MM.1S (cell line): Measurements from ENCODE around the gene LTB4R.
A peak's percentile ranks its signal among the peaks of the same experiment; 100 is the strongest.

Source experiments
- DNase-seq: peaks from one replicate; pipeline ENCODE4 v3.0.0-alpha.2; 2015
- H2AFZ ChIP-seq: fragments of 300-600 bp; sonication (generic); 2 replicates; pipeline ENCODE4 v1.6.0; 2016; ENCODE audit warnings: antibody characterized with exemption, low read length
- H3F3A ChIP-seq: fragments of 300-600 bp; sonication (generic); 2 replicates; pipeline ENCODE4 v1.6.1; 2016; ENCODE audit warnings: mild to moderate bottlenecking, antibody characterized with exemption, low read length, moderate library complexity, mixed read lengths; ENCODE audit not compliant: insufficient read depth
- H3K27ac ChIP-seq: fragments of 300-600 bp; sonication (generic); 2 replicates; pipeline ENCODE4 v1.5.1; 2016; ENCODE audit warnings: mild to moderate bottlenecking, low read length
- H3K27me3 ChIP-seq: fragments of 300-600 bp; sonication (generic); replicated peaks from 2 replicates; pipeline ENCODE4 v1.6.0; 2016; ENCODE audit warnings: low read length; ENCODE audit not compliant: insufficient read depth
- H3K36me3 ChIP-seq: fragments of 300-600 bp; sonication (generic); replicated peaks from 2 replicates; pipeline ENCODE4 v1.6.1; 2016; ENCODE audit warnings: mild to moderate bottlenecking, low read length, mixed read lengths; ENCODE audit not compliant: insufficient read depth
- H3K4me1 ChIP-seq: fragments of 300-600 bp; sonication (generic); 2 replicates; pipeline ENCODE4 v1.6.1; 2016; ENCODE audit warnings: low read length, mixed read lengths
- H3K4me2 ChIP-seq: fragments of 300-600 bp; sonication (generic); 2 replicates; pipeline ENCODE4 v1.6.0; 2016; ENCODE audit warnings: low read depth, low read length
- H3K4me3 ChIP-seq: fragments of 300-600 bp; sonication (generic); 2 replicates; pipeline ENCODE4 v1.5.1; 2016; ENCODE audit warnings: low read length, mixed read lengths
- H3K79me2 ChIP-seq: fragments of 300-600 bp; sonication (generic); 2 replicates; pipeline ENCODE4 v1.6.1; 2016; ENCODE audit warnings: mixed run types, low read length, mixed read lengths
- H3K9ac ChIP-seq: fragments of 300-600 bp; sonication (generic); 2 replicates; pipeline ENCODE4 v1.6.1; 2016; ENCODE audit warnings: low read length, mixed read lengths
- H3K9me2 ChIP-seq: fragments of 300-600 bp; sonication (generic); replicated peaks from 2 replicates; pipeline ENCODE4 v1.6.1; 2016; ENCODE audit warnings: mild to moderate bottlenecking, low read length, mixed read lengths; ENCODE audit not compliant: insufficient read depth
- H3K9me3 ChIP-seq: fragments of 300-600 bp; sonication (generic); replicated peaks from 2 replicates; pipeline ENCODE4 v1.6.1; 2016; ENCODE audit warnings: mild to moderate bottlenecking, low read length, mixed read lengths; ENCODE audit not compliant: insufficient read depth
- H4K20me1 ChIP-seq: fragments of 300-600 bp; sonication (generic); 2 replicates; pipeline ENCODE4 v1.6.1; 2016; ENCODE audit warnings: mild to moderate bottlenecking, low read length, moderate library complexity, mixed read lengths; ENCODE audit not compliant: insufficient read depth
- EZH2 ChIP-seq: fragments of 300-600 bp; sonication (generic); optimal IDR thresholded peaks from 2 replicates; pipeline ENCODE3; 2017; ENCODE audit warnings: low read depth, mild to moderate bottlenecking, antibody characterized with exemption, low read length, mixed read lengths
- EZH2phosphoT487 ChIP-seq: fragments of 300-600 bp; sonication (generic); IDR thresholded peaks from 2 replicates; pipeline ENCODE4 v1.6.1; 2018; ENCODE audit warnings: antibody characterized with exemption, low read length
- TF ChIP-seq, protein P1 (sequence below): fragments of 300-600 bp; sonication (generic); IDR thresholded peaks from 2 replicates; pipeline ENCODE4 v1.5.1; 2016; ENCODE audit warnings: antibody characterized with exemption, low read length, mixed read lengths

LTB4R gene

GRCh38 chr14:24312736-24313507 lies 1.6 kb downstream of the LTB4R start:
- TF ChIP-seq EZH2 (no peak), EZH2phosphoT487 (no peak)
- TF ChIP-seq, protein P1, sequence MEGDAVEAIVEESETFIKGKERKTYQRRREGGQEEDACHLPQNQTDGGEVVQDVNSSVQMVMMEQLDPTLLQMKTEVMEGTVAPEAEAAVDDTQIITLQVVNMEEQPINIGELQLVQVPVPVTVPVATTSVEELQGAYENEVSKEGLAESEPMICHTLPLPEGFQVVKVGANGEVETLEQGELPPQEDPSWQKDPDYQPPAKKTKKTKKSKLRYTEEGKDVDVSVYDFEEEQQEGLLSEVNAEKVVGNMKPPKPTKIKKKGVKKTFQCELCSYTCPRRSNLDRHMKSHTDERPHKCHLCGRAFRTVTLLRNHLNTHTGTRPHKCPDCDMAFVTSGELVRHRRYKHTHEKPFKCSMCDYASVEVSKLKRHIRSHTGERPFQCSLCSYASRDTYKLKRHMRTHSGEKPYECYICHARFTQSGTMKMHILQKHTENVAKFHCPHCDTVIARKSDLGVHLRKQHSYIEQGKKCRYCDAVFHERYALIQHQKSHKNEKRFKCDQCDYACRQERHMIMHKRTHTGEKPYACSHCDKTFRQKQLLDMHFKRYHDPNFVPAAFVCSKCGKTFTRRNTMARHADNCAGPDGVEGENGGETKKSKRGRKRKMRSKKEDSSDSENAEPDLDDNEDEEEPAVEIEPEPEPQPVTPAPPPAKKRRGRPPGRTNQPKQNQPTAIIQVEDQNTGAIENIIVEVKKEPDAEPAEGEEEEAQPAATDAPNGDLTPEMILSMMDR, result no peak
- Histone ChIP-seq H3K36me3 (no peaks in the 10 kb centered on the region), H2AFZ (no peak overlapping the region), H3K27me3 (no peaks in the 10 kb centered on the region), H3K27ac (peak overlapping the region; percentile 29; the same call in 1 of the 2 replicates), H3K4me3 (no peak overlapping the region), H3K79me2 (peaks cover 19% of the 10 kb centered on the region; the same call in 1 of the 2 replicates), H3F3A (peaks cover 5% of the 10 kb centered on the region; the same call in 1 of the 2 replicates), H3K9ac (no peak overlapping the region), H3K9me3 (no peaks in the 10 kb centered on the region), H3K4me1 (peaks cover 24% of the 10 kb centered on the region), H3K9me2 (no peaks in the 10 kb centered on the region), H4K20me1 (no peaks in the 10 kb centered on the region), H3K4me2 (peak overlapping the region; percentile 86; the same call in 1 of the 2 replicates)
- DNase-seq, result peak; percentile 45

GRCh38 chr14:24313913-24314312 lies 2.6 kb downstream of the LTB4R start:
- TF ChIP-seq, protein P1, result no peak
- no peak for TF ChIP-seq EZH2phosphoT487

GRCh38 chr14:24314377-24315193 lies 3.3 kb downstream of the LTB4R start:
- TF ChIP-seq EZH2phosphoT487 (no peak), EZH2 (no peak)
- TF ChIP-seq, protein P1, result no peak
- Histone ChIP-seq H4K20me1 (no peaks in the 10 kb centered on the region), H3K4me3 (no peak overlapping the region), H3K4me1 (peaks cover 19% of the 10 kb centered on the region), H3K36me3 (no peaks in the 10 kb centered on the region), H3K9me2 (no peaks in the 10 kb centered on the region), H3K27ac (no peak overlapping the region), H3K9me3 (no peaks in the 10 kb centered on the region), H2AFZ (no peak overlapping the region), H3K79me2 (peaks cover 5% of the 10 kb centered on the region; the same call in 1 of the 2 replicates), H3K27me3 (no peaks in the 10 kb centered on the region), H3K4me2 (no peak overlapping the region), H3F3A (peaks cover 5% of the 10 kb centered on the region; the same call in 1 of the 2 replicates), H3K9ac (no peak overlapping the region)
- DNase-seq, result no peak

More at GRCh38 chr14:24313913-24314312, 2.6 kb downstream of the LTB4R start:
- DNase-seq, result no peak
- no peaks in the 10 kb centered on the region for H4K20me1 ChIP-seq
- H3K9ac ChIP-seq, result no peak overlapping the region
- no peak overlapping the region for H3K4me3 ChIP-seq
- H3F3A ChIP-seq, result peaks cover 5% of the 10 kb centered on the region; the same call in 1 of the 2 replicates
- no peak overlapping the region for H2AFZ ChIP-seq
- H3K36me3 ChIP-seq, result no peaks in the 10 kb centered on the region
- H3K9me2 ChIP-seq, result no peaks in the 10 kb centered on the region
- no peaks in the 10 kb centered on the region for H3K27me3 ChIP-seq
- peaks cover 12% of the 10 kb centered on the region; the same call in 1 of the 2 replicates for H3K79me2 ChIP-seq
- peaks cover 24% of the 10 kb centered on the region for H3K4me1 ChIP-seq
- H3K4me2 ChIP-seq, result no peak overlapping the region
- H3K9me3 ChIP-seq, result no peaks in the 10 kb centered on the region
- no peak overlapping the region for H3K27ac ChIP-seq
